A673 (cell line): Measurements from ENCODE around the gene ARFGEF2. TPM values are rescaled to one million over a fixed set of nuclear protein-coding genes. Genes with fewer than 3 reads are reported as not detected.

Experiments
- BruUV-seq: library from RNA; stranded (reverse); fragments of 400-500 nt; replicated peaks from 2 replicates; lab custom pipeline; 2021; lab: Mats Ljungman, UMichigan
- CTCF ChIA-PET: fragments of 300-600 bp; sonication (Branson Sonifier 250); formaldehyde crosslinking; loops from one replicate; lab custom pipeline; 2022; ENCODE audit warnings: antibody characterized with exemption; lab: Charles Lee
- POLR2A ChIA-PET: fragments of 300-600 bp; sonication (Branson Sonifier 250); formaldehyde crosslinking; loops from one replicate; lab custom pipeline; 2022; ENCODE audit warnings: antibody characterized with exemption; ENCODE audit not compliant: low non-redundant PET; lab: Charles Lee
- DNase-seq: peaks from one replicate; pipeline ENCODE4 v3.0.0-alpha.2; 2015; ENCODE audit warnings: low spot score
- H3K27ac ChIP-seq: fragments of 200-600 bp; sonication (generic); 2 replicates; pipeline ENCODE4 v1.5.1; 2016; ENCODE audit warnings: mixed run types, low read depth, mild to moderate bottlenecking, mixed read lengths, antibody characterized with exemption, low read length; ENCODE audit not compliant: poor library complexity, severe bottlenecking
- H3K27me3 ChIP-seq: fragments of 200-600 bp; sonication (generic); replicated peaks from 2 replicates; pipeline ENCODE4 v1.6.1; 2017; ENCODE audit warnings: mixed run types, low read depth, mild to moderate bottlenecking, mixed read lengths, antibody characterized with exemption, low read length; ENCODE audit not compliant: insufficient read depth, poor library complexity
- H3K36me3 ChIP-seq: fragments of 200-600 bp; sonication (generic); 2 replicates; pipeline ENCODE4 v1.6.1; 2016; ENCODE audit warnings: mixed run types, mild to moderate bottlenecking, mixed read lengths, antibody characterized with exemption, low read length; ENCODE audit not compliant: insufficient read depth, poor library complexity, severe bottlenecking
- H3K4me1 ChIP-seq: fragments of 200-600 bp; sonication (generic); 2 replicates; pipeline ENCODE4 v1.6.1; 2017; ENCODE audit warnings: mixed run types, mild to moderate bottlenecking, mixed read lengths, antibody characterized with exemption, low read length; ENCODE audit not compliant: insufficient read depth, poor library complexity, severe bottlenecking
- H3K4me3 ChIP-seq: fragments of 200-600 bp; sonication (generic); 2 replicates; pipeline ENCODE4 v1.5.1; 2016; ENCODE audit warnings: low read depth, mixed run types, mild to moderate bottlenecking, mixed read lengths, low read length; ENCODE audit not compliant: poor library complexity, severe bottlenecking
- H3K9me3 ChIP-seq: fragments of 200-600 bp; sonication (generic); 2 replicates; pipeline ENCODE4 v1.6.1; 2016; ENCODE audit warnings: mixed run types, low read depth, mild to moderate bottlenecking, mixed read lengths, antibody characterized with exemption, low read length; ENCODE audit not compliant: poor library complexity, severe bottlenecking
- CTCF ChIP-seq: fragments of 300-800, 200-600 bp; sonication (generic); conservative IDR thresholded peaks from 2 replicates; pipeline ENCODE4 v1.5.1; 2017; ENCODE audit warnings: low read depth, mild to moderate bottlenecking, antibody characterized with exemption, low read length, moderate library complexity, mixed read lengths
- EZH2 ChIP-seq: fragments of 200-600 bp; sonication (generic); IDR thresholded peaks from 2 replicates; pipeline ENCODE4 v1.6.1; 2017; ENCODE audit warnings: borderline replicate concordance, low read depth, mild to moderate bottlenecking, mixed read lengths, antibody characterized with exemption, low read length; ENCODE audit not compliant: poor library complexity, severe bottlenecking
- intact Hi-C: fragments of 100-400 bp; cut with micrococcal nuclease; formaldehyde crosslinking; loops from one replicate; pipeline ENCODE4 v1.10.0; 2022; ENCODE audit not compliant: unreplicated experiment
- total RNA-seq: library from RNA; stranded (reverse); gene quantifications from 2 replicates; pipeline ENCODE4 v1.2.3, GENCODE V29; 2021

Gene ARFGEF2
- total RNA-seq, 1 experiment from 2014 or later = 26.1 TPM

GRCh38 chr20:48877304-48877703 lies 44.2 kb upstream of the ARFGEF2 start:
- Histone ChIP-seq H3K9me3 (no peaks in the 10 kb centered on the region), H3K36me3 (no peaks in the 10 kb centered on the region), H3K27me3 (no peaks in the 10 kb centered on the region), H3K4me1 (peaks cover 28% of the 10 kb centered on the region), H3K27ac (no peak overlapping the region), H3K4me3 (no peak overlapping the region)
- TF ChIP-seq CTCF (no peak), EZH2 (no peak)
- ChIA-PET CTCF (no interaction called here), POLR2A (no interaction called here)
- DNase-seq = no peak
- BruUV-seq = no TSS peak
- intact Hi-C loops = no loop called here

GRCh38 chr20:48878534-48879248 lies 42.8 kb upstream of the ARFGEF2 start:
- TF ChIP-seq EZH2 (no peak), CTCF (no peak)
- no peak for DNase-seq
- Histone ChIP-seq H3K27ac (peak overlapping the region; percentile 78), H3K9me3 (no peaks in the 10 kb centered on the region), H3K4me1 (peaks cover 28% of the 10 kb centered on the region), H3K4me3 (no peak overlapping the region), H3K36me3 (no peaks in the 10 kb centered on the region), H3K27me3 (no peaks in the 10 kb centered on the region)
- ChIA-PET POLR2A (no interaction called here), CTCF (no interaction called here)
- intact Hi-C loops = no loop called here
- BruUV-seq = no TSS peak

GRCh38 chr20:48879612-48880245 lies 41.8 kb upstream of the ARFGEF2 start:
- intact Hi-C loops = no loop called here
- no peak for TF ChIP-seq CTCF
- no peak for TF ChIP-seq EZH2

More at GRCh38 chr20:48879612-48880245, 41.8 kb upstream of the ARFGEF2 start:
- CTCF ChIA-PET = no interaction called here
- peak overlapping the region; percentile 78 for H3K27ac ChIP-seq
- BruUV-seq = no TSS peak
- no peaks in the 10 kb centered on the region for H3K36me3 ChIP-seq
- DNase-seq = peak; percentile 68
- H3K4me3 ChIP-seq = no peak overlapping the region
- H3K4me1 ChIP-seq = peaks cover 28% of the 10 kb centered on the region
- POLR2A ChIA-PET = no interaction called here
- no peaks in the 10 kb centered on the region for H3K27me3 ChIP-seq
- no peaks in the 10 kb centered on the region for H3K9me3 ChIP-seq
